Lung (tissue), 12 donors: ENCODE measurements around the gene RAB6A. TPM values are rescaled to one million over a fixed set of nuclear protein-coding genes. Genes with fewer than 3 reads are reported as not detected.
A peak's percentile ranks its signal among the peaks of the same experiment; 100 is the strongest.
"Not testable (repeated sequence)": the region's sequence is repeated elsewhere in the genome, so short reads cannot be mapped to it uniquely, and the experiment has no call there.

Experiments used
- ATAC-seq: fragments of 200-7000 bp; cut with Tn5 transposase; one replicate; pipeline ENCODE4 v1.9.1; 2020; ENCODE audit warnings: moderate number of reproducible peaks; ENCODE audit not compliant: insufficient read depth, low FRiP score
- DNase-seq, 3 donors: peaks; one replicate each; pipeline ENCODE4 v3.0.0-alpha.2; 2013 to 2017
- H3K27ac ChIP-seq, 2 donors: one replicate each; pipeline ENCODE4 v1.5.1; 2013; ENCODE audit warnings: mild to moderate bottlenecking in 2 of 2, moderate library complexity in 2 of 2, control low read depth in 1 of 2, inconsistent platforms in 1 of 2, low read depth in 1 of 2, low read length in 1 of 2
- H3K27me3 ChIP-seq, 3 donors: one replicate each; pipeline ENCODE4 v1.5.1; 2013; ENCODE audit warnings: low read length in 2 of 3; ENCODE audit not compliant: control insufficient read depth in 3 of 3, insufficient read depth in 3 of 3
- H3K36me3 ChIP-seq, 4 donors: one replicate each; pipeline ENCODE4 v1.5.1; 2013; ENCODE audit warnings: low read length in 4 of 4, mild to moderate bottlenecking in 1 of 4, moderate library complexity in 1 of 4; ENCODE audit not compliant: control insufficient read depth in 4 of 4, insufficient read depth in 4 of 4
- H3K4me1 ChIP-seq, 5 donors: one replicate each; pipeline ENCODE4 v1.5.1; 2013; ENCODE audit warnings: low read length in 5 of 5, mild to moderate bottlenecking in 2 of 5, moderate library complexity in 1 of 5; ENCODE audit not compliant: control insufficient read depth in 5 of 5, insufficient read depth in 5 of 5
- H3K4me3 ChIP-seq: one replicate; pipeline ENCODE4 v1.5.1; 2013; ENCODE audit warnings: mild to moderate bottlenecking, control low read depth, moderate library complexity
- H3K9ac ChIP-seq, 2 donors: one replicate each; pipeline ENCODE4 v1.5.1; 2013; ENCODE audit warnings: low read length in 2 of 2, control low read depth in 1 of 2; ENCODE audit not compliant: insufficient read depth in 1 of 2
- H3K9me3 ChIP-seq, 4 donors: one replicate each; pipeline ENCODE4 v1.5.1; 2013; ENCODE audit warnings: low read length in 3 of 4, mild to moderate bottlenecking in 1 of 4, moderate library complexity in 1 of 4; ENCODE audit not compliant: control insufficient read depth in 4 of 4, insufficient read depth in 3 of 4
- WGBS, 2 donors: extraction: QIAGEN DNeasy Blood & Tissue Kit; methylation state at CpG; one replicate each; pipeline ENCODE4 v1.1.7; 2013; 5-methylcytosine and 5-hydroxymethylcytosine counted together
- polyA plus RNA-seq, 2 donors: library from polyadenylated mRNA; stranded (reverse); fragments of 200-250 nt; gene quantifications; one replicate each; pipeline ENCODE4 v1.2.1, GENCODE V29; 2013
- total RNA-seq, 2 donors: library from RNA; depleted of rRNA in 1 of 2; stranded (reverse); fragments of >200 nt in 1 of 2; gene quantifications; one replicate each; pipeline ENCODE4 v1.2.1, GENCODE V29; 2014 to 2021
- TF ChIP-seq, protein P1 (sequence below): IDR thresholded peaks from 2 replicates; pipeline ENCODE4 v1.5.1; 2012; ENCODE audit warnings: mild to moderate bottlenecking; ENCODE audit errors: control extremely low read depth, extremely low read depth
- donor health status: control.
- donor health status: control.
- donor health status: Bipolar disorder and iron deficiency.
- donor health status: healthy.
- donor health status: DM: yes; HTN: yes; CAD: no.

Gene RAB6A
- total and polyA plus RNA-seq, 4 donors = 45.8 to 159 (median 81.8) TPM

GRCh38 chr11:73705053-73705452, 55.8 kb downstream of the RAB6A start:
- Histone ChIP-seq H3K4me3 (no peak overlapping the region), H3K27me3 (no peaks in the 10 kb centered on the region), H3K36me3 (peaks cover 10 to 21% (median 14%) of the 10 kb centered on the region in 4 donors), H3K9me3 (no peaks in the 10 kb centered on the region), H3K9ac (no peak overlapping the region), H3K27ac (no peak overlapping the region), H3K4me1 (no peaks in the 10 kb centered on the region)
- WGBS, 2 donors = 95 to 96% methylated on average over 1 of the region's 1 CpG
- TF ChIP-seq, protein P1, sequence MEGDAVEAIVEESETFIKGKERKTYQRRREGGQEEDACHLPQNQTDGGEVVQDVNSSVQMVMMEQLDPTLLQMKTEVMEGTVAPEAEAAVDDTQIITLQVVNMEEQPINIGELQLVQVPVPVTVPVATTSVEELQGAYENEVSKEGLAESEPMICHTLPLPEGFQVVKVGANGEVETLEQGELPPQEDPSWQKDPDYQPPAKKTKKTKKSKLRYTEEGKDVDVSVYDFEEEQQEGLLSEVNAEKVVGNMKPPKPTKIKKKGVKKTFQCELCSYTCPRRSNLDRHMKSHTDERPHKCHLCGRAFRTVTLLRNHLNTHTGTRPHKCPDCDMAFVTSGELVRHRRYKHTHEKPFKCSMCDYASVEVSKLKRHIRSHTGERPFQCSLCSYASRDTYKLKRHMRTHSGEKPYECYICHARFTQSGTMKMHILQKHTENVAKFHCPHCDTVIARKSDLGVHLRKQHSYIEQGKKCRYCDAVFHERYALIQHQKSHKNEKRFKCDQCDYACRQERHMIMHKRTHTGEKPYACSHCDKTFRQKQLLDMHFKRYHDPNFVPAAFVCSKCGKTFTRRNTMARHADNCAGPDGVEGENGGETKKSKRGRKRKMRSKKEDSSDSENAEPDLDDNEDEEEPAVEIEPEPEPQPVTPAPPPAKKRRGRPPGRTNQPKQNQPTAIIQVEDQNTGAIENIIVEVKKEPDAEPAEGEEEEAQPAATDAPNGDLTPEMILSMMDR = no peak
- ATAC-seq (no peak), DNase-seq (no peak)

- ATAC-seq (no peak), DNase-seq (no peak)
- 87 to 96% methylated on average over 4 of the region's 4 CpGs for WGBS, 2 donors
- Histone ChIP-seq H3K9me3 (no peaks in the 10 kb centered on the region), H3K9ac (no peak overlapping the region), H3K36me3 (peaks cover 0 to 14% (median 9%) of the 10 kb centered on the region in 4 donors), H3K4me1 (no peaks in the 10 kb centered on the region), H3K27me3 (no peaks in the 10 kb centered on the region), H3K27ac (no peak overlapping the region), H3K4me3 (no peak overlapping the region)
- TF ChIP-seq, protein P1 = no peak
These were observed 66.9 kb downstream of the RAB6A start for GRCh38 chr11:73693899-73694525.

DNA sequence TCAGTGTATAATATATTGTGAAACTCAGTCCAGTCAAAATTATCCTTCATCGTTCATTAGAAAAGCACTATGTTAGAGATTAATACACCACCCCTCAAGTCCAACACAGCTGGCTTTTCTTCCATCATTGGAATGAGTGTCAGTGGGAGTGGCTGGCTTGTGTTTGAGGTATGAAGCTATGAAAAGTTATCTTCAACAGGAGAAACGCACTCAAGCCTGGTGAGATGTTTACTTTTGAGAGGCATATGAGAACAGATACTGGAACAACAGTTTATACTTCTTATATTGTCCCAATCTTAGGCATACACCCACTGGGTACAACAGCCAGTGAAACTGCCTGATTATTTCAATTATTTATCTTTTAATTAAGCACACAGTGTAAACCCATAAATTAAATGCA, 80.2 kb downstream of the RAB6A start:
- TF ChIP-seq, protein P1 = no peak
- Histone ChIP-seq H3K4me3 (no peak overlapping the region), H3K27ac (no peak overlapping the region), H3K9ac (no peak overlapping the region), H3K4me1 (no peaks in the 10 kb centered on the region), H3K9me3 (no peaks in the 10 kb centered on the region), H3K27me3 (no peaks in the 10 kb centered on the region), H3K36me3 (peaks cover 7 to 13% (median 10%) of the 10 kb centered on the region in 4 donors)
- WGBS, 2 donors = 49 to 87% methylated on average over 2 of the region's 2 CpGs
- DNase-seq (no peak), ATAC-seq (peak; percentile 47)

DNA sequence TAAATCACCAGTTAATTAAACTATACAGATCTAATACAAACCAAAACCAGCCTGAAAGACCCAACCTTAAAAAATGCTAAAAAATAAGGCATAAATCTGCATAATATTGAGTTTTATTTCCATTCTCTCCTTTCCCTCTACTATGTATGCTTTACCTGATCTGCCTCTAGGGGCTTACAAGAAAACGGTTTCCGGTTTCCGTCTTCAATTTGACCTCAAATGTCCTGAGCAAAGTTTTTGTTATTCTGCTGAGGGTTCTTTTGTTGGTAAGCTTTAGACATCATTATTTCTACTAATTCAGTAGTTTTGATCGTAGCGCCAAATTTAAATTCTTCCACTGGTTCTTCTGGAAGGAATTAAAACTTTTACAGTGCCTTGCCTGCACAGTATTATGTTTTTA, 84.3 kb downstream of the RAB6A start:
- peaks cover 6 to 13% (median 8%) of the 10 kb centered on the region in 4 donors for H3K36me3 ChIP-seq
- H3K27me3 ChIP-seq = not testable (repeated sequence)
- WGBS, 2 donors = 93 to 96% methylated on average over 5 of the region's 5 CpGs

More for the DNA sequence above, 84.3 kb downstream of the RAB6A start:
- not testable (repeated sequence) for H3K9me3 ChIP-seq, ATAC-seq, H3K4me1 ChIP-seq, DNase-seq, H3K9ac ChIP-seq, H3K4me3 ChIP-seq, H3K27ac ChIP-seq
